GM23248 (cell line): ENCODE data around the gene KLB.

Experiments used
- EZH2 ChIP-seq: fragments of 200-600 bp; sonication (generic); IDR thresholded peaks from 2 replicates; pipeline ENCODE4 v1.6.1; 2018; ENCODE audit warnings: antibody characterized with exemption, mild to moderate bottlenecking; ENCODE audit not compliant: insufficient read depth, poor library complexity, severe bottlenecking
- EZH2phosphoT487 ChIP-seq: fragments of 200-600 bp; sonication (generic); IDR thresholded peaks from 2 replicates; pipeline ENCODE4 v1.6.1; 2018; ENCODE audit warnings: antibody characterized with exemption, moderate library complexity, mild to moderate bottlenecking, low read depth; ENCODE audit not compliant: insufficient read depth

DNA sequence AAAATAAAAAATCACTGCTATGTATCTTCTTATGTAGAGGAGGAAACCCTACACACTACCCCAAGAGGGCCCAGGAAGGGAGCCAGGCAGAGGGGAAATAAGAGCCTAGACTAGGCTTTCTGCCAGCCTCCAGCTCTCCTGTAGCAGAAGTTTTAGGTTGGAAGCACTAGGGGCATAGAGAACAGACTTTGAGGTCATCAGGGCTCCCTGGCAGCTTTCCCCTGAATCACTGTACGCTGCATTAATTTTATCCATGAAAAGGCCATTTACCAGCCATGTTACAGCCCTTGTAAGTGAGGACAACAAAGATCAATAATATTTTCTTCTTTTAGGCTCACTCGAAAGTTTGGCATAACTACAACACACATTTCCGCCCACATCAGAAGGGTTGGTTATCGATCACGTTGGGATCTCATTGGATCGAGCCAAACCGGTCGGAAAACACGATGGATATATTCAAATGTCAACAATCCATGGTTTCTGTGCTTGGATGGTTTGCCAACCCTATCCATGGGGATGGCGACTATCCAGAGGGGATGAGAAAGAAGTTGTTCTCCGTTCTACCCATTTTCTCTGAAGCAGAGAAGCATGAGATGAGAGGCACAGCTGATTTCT, 27.3 kb downstream of the KLB start:
- TF ChIP-seq EZH2 (no peak), EZH2phosphoT487 (no peak)
